GM12865 (cell line): Measurements from ENCODE around the gene WDFY4.

Experiments
- DNase-seq: peaks from one replicate; pipeline ENCODE4 v3.0.0; 2010; ENCODE audit warnings: low read depth
- H3K4me3 ChIP-seq: 2 replicates; pipeline ENCODE4 v1.5.1; 2011; ENCODE audit warnings: mild to moderate bottlenecking, low read depth, low read length, control low read depth
- CTCF ChIP-seq: IDR thresholded peaks from 2 replicates; pipeline ENCODE4 v1.5.1; 2011; ENCODE audit warnings: low read length, control low read depth, low read depth, inconsistent platforms; ENCODE audit not compliant: insufficient read depth; ENCODE audit errors: missing control alignments

Gene WDFY4

DNA sequence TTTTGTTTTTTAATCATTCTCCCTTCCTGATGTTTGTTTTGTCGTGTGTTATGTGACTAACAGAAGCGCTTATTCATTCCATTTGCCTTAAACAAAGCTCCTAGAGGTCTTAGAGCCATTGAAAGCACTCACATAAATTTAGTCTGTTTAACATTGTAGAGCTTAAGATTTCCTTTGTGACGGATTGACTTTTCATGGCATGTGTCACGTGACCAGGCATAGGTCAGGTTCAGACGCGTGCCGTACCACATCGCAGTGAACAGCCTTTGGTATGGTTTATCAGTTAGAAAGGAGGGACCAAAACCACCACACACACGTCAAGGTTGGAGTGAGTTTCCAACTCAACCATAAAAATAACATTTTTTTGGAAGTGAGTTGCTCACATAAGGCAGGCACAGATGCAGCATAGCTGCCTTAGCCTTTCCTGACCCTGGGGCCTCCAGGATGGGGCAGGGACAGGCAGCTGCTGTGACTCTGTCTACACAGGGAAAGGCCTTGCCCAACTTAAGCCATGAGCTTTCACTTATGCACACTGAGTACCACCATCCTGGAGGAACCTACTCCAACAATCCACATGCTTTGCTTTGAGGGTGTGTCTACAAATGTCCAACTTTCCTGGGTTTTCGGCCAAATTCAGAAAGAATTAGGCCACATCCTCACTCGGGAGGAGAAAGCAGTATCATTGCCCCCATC is 55.5 kb downstream of the WDFY4 start:
- no peak for DNase-seq
- no peak overlapping the region for H3K4me3 ChIP-seq
- TF ChIP-seq CTCF: no peak

GRCh38 chr10:48740988-48741387 is 56.3 kb downstream of the WDFY4 start:
- DNase-seq: no peak
- H3K4me3 ChIP-seq: no peak overlapping the region
- no peak for TF ChIP-seq CTCF

GRCh38 chr10:48742891-48743860 is 58.5 kb downstream of the WDFY4 start:
- peak; percentile 17 for DNase-seq
- TF ChIP-seq CTCF: no peak
- H3K4me3 ChIP-seq: no peak overlapping the region

GRCh38 chr10:48744587-48744986 is 59.9 kb downstream of the WDFY4 start:
- no peak for TF ChIP-seq CTCF
- DNase-seq: peak; percentile 77
- no peak overlapping the region for H3K4me3 ChIP-seq

- no peak overlapping the region for H3K4me3 ChIP-seq
- DNase-seq: no peak
- TF ChIP-seq CTCF: no peak
These were observed 61.1 kb downstream of the WDFY4 start for GRCh38 chr10:48745662-48746245.

DNA sequence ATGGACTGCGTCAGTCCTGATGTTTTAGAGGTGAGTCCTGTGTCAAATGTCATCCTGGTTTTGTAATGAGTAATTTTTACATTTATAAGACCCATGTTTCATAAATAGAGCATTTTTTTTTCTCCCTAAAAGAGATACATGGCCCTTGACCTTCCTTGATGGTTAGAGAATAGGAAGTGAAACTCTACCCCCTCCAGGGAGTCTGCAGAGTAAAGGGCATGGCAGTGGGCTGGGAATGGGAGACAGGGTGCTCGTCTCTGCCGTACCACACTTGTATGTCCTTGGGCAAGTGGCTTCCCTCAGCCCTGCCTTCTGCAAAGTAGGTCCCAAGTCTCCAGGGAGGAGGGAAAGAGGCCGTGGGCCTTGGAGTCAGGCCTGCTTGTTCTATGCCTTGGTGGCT is 63.9 kb downstream of the WDFY4 start:
- no peak overlapping the region for H3K4me3 ChIP-seq
- peak; percentile 26 for DNase-seq
- no peak for TF ChIP-seq CTCF
